ENCODE measurements around the gene PI4KA.
"Not testable (repeated sequence)": the region's sequence is repeated elsewhere in the genome, so short reads cannot be mapped to it uniquely, and the experiment has no call there.

DNA sequence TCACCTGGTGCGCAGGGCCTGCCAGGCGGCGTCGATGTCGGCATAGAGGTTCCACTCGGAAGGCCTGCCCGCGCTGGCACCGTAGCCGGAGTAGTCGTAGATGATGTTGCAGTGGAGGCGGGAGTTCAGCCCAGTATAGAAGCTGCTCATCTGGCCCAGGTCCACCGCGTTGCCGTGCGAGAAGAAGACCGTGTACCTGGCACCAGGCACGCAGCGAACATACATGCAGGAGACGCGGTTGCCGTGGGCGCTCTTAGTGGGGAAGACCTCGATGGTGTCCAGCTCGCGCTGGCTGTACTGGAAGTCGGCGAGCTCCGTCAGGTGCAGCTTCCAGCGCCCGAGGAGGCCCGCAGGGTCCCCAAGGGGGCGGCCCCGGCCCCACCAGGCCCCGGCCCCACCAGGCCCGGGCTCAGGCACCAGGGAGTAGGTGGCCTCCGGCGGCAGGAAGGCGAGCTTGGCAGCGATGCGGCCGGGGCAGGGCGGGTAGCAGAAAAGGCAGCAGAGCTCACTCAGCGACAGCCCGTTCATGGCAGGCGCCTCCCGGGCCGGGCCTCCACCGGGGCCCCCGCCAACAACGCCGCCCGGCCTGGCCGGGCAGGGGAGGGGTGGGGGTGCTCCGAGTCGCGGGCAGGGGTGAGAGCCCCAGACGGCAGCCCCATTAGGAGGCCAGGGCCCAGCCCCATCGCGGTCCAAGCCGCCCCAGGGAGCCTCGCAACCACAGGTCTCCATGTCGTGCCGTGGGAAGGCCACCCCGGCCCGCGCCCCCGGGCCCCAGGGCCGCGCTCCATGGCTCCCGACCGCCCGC, 188.0 kb downstream of the PI4KA start:
- TF ChIP-seq POLR2A, CTCF (IDR thresholded peaks at IDR 0.05): not testable (repeated sequence)

Data from right lobe of liver (tissue), 4 donors.